ENCODE results near the gene KCNAB1. TPM values are rescaled to one million over a fixed set of nuclear protein-coding genes. Genes with fewer than 3 reads are reported as not detected.
"Not testable (repeated sequence)": the region's sequence is repeated elsewhere in the genome, so short reads cannot be mapped to it uniquely, and the experiment has no call there.

KCNAB1 gene
- 10.0 and 13.3 TPM in 2 replicates for polyA plus RNA-seq (2014; cell fraction: cytosol; rRNA removed)
- polyA plus RNA-seq (2014; cell fraction: nucleus; rRNA removed), result 7.0 and 8.0 TPM in 2 replicates

- no peak for DNase-seq (ENCODE audit: low spot score)
Measured at GRCh38 chr3:156120528-156121251, at the start of gene KCNAB1. TSS of gene KCNAB1 (plus strand) at chr3:156120578.

GRCh38 chr3:156071031-156071430 lies 49.3 kb upstream of the KCNAB1 start:
- DNase-seq (ENCODE audit: low spot score), result no peak

GRCh38 chr3:156072950-156073657 lies 47.3 kb upstream of the KCNAB1 start:
- not testable (repeated sequence) for DNase-seq (ENCODE audit: low spot score)

GRCh38 chr3:156090126-156090525 lies 30.3 kb upstream of the KCNAB1 start:
- no peak for DNase-seq (ENCODE audit: low spot score)

GRCh38 chr3:156093964-156094363 lies 26.4 kb upstream of the KCNAB1 start:
- no peak for DNase-seq (ENCODE audit: low spot score)

- DNase-seq (ENCODE audit: low spot score), result no peak
Measured at GRCh38 chr3:156094391-156094790, 26.0 kb upstream of the KCNAB1 start.

GRCh38 chr3:156095652-156096051 lies 24.7 kb upstream of the KCNAB1 start:
- not testable (repeated sequence) for DNase-seq (ENCODE audit: low spot score)

GRCh38 chr3:156098437-156099035 lies 21.8 kb upstream of the KCNAB1 start:
- DNase-seq (ENCODE audit: low spot score), result no peak

- DNase-seq (ENCODE audit: low spot score), result not testable (repeated sequence)
Measured at GRCh38 chr3:156099348-156099747, 21.0 kb upstream of the KCNAB1 start.

GRCh38 chr3:156099984-156100383 lies 20.4 kb upstream of the KCNAB1 start:
- DNase-seq (ENCODE audit: low spot score), result not testable (repeated sequence)

GRCh38 chr3:156102267-156102931 lies 18.0 kb upstream of the KCNAB1 start:
- no peak for DNase-seq (ENCODE audit: low spot score)

- peak; percentile 11 for DNase-seq (ENCODE audit: low spot score)
Measured at GRCh38 chr3:156106721-156107373, 13.5 kb upstream of the KCNAB1 start.

- DNase-seq (ENCODE audit: low spot score), result no peak
Measured at GRCh38 chr3:156107504-156107903, 12.9 kb upstream of the KCNAB1 start.

- DNase-seq (ENCODE audit: low spot score), result no peak
Measured at GRCh38 chr3:156108616-156109015, 11.8 kb upstream of the KCNAB1 start.

- DNase-seq (ENCODE audit: low spot score), result no peak
Measured at GRCh38 chr3:156109989-156110388, 10.4 kb upstream of the KCNAB1 start.

GRCh38 chr3:156126467-156126866 lies 6.1 kb downstream of the KCNAB1 start:
- DNase-seq (ENCODE audit: low spot score), result no peak

GRCh38 chr3:156131241-156131640 lies 10.9 kb downstream of the KCNAB1 start:
- DNase-seq (ENCODE audit: low spot score), result no peak

- DNase-seq (ENCODE audit: low spot score), result no peak
Measured at GRCh38 chr3:156131799-156132198, 11.4 kb downstream of the KCNAB1 start.

GRCh38 chr3:156132313-156132712 lies 11.9 kb downstream of the KCNAB1 start:
- DNase-seq (ENCODE audit: low spot score), result no peak

GRCh38 chr3:156133076-156133475 lies 12.7 kb downstream of the KCNAB1 start:
- DNase-seq (ENCODE audit: low spot score), result no peak

GRCh38 chr3:156135921-156136638 lies 15.7 kb downstream of the KCNAB1 start:
- DNase-seq (ENCODE audit: low spot score), result no peak

All from SK-N-DZ (cell line).